NB4 (cell line): Measurements from ENCODE around the gene ATXN1.

Experiments
- DNase-seq: peaks from one replicate; pipeline ENCODE4 v3.0.0; 2010; ENCODE audit warnings: low read depth
- H3K4me3 ChIP-seq: one replicate; pipeline ENCODE4 v1.5.1; 2011; ENCODE audit warnings: mild to moderate bottlenecking, low read depth, low read length, moderate library complexity
- CTCF ChIP-seq: IDR thresholded peaks from one replicate; pipeline ENCODE4 v1.5.1; 2012; ENCODE audit warnings: low read depth, low read length
- MAX ChIP-seq: IDR thresholded peaks from 2 replicates; pipeline ENCODE4 v1.6.1; 2011; ENCODE audit warnings: low read depth, low read length
- MYC ChIP-seq: IDR thresholded peaks from 2 replicates; pipeline ENCODE4 v1.6.1; 2011; ENCODE audit warnings: low read depth, low read length
- POLR2A ChIP-seq: IDR thresholded peaks from 2 replicates; pipeline ENCODE4 v1.6.1; 2011; ENCODE audit warnings: mild to moderate bottlenecking; ENCODE audit not compliant: insufficient read length; ENCODE audit errors: extremely low read depth

Gene ATXN1

GRCh38 chr6:16649241-16649640 lies 112.0 kb downstream of the ATXN1 start:
- no peak for DNase-seq
- H3K4me3 ChIP-seq: no peak overlapping the region
- TF ChIP-seq MAX (no peak), CTCF (no peak), POLR2A (no peak), MYC (no peak)

GRCh38 chr6:16648003-16648402 lies 113.3 kb downstream of the ATXN1 start:
- no peak overlapping the region for H3K4me3 ChIP-seq
- TF ChIP-seq CTCF (no peak), MYC (no peak), POLR2A (no peak)
- DNase-seq: no peak

GRCh38 chr6:16647422-16647821 lies 113.8 kb downstream of the ATXN1 start:
- TF ChIP-seq MAX (no peak), POLR2A (no peak), CTCF (no peak)
- no peak for DNase-seq
- no peak overlapping the region for H3K4me3 ChIP-seq

GRCh38 chr6:16644540-16645250 lies 116.6 kb downstream of the ATXN1 start:
- DNase-seq: no peak
- TF ChIP-seq POLR2A: no peak
- TF ChIP-seq MAX: no peak
- H3K4me3 ChIP-seq: no peak overlapping the region

- DNase-seq: no peak
- H3K4me3 ChIP-seq: no peak overlapping the region
- TF ChIP-seq MAX (no peak), POLR2A (no peak), MYC (no peak), CTCF (no peak)
These were observed 121.4 kb downstream of the ATXN1 start for GRCh38 chr6:16639684-16640480.

- DNase-seq: no peak
- TF ChIP-seq MYC: no peak
- no peak for TF ChIP-seq MAX
- TF ChIP-seq CTCF: no peak
- no peak for TF ChIP-seq POLR2A
- H3K4me3 ChIP-seq: no peak overlapping the region
These were observed 123.6 kb downstream of the ATXN1 start for GRCh38 chr6:16637635-16638034.
